Testis (tissue), 2 donors: ENCODE results near the gene APOH.

ENCODE experiments used
- POLR2A ChIP-seq: fragments of 450-650 bp; IDR thresholded peaks from one replicate; pipeline ENCODE4 v1.6.1; 2017; ENCODE audit warnings: antibody characterized with exemption, mild to moderate bottlenecking, moderate library complexity
- TF ChIP-seq, protein P1 (sequence below), 3 experiments: fragments of 450-650 bp in 2 of 3; fragments of 200-600 bp in 1 of 3; sonication (generic) in 1 of 3; IDR thresholded peaks; one replicate each; pipeline ENCODE4 v1.5.1; 2016 to 2019; ENCODE audit warnings: antibody characterized with exemption in 3 of 3, mild to moderate bottlenecking in 2 of 3, moderate library complexity in 1 of 3

DNA sequence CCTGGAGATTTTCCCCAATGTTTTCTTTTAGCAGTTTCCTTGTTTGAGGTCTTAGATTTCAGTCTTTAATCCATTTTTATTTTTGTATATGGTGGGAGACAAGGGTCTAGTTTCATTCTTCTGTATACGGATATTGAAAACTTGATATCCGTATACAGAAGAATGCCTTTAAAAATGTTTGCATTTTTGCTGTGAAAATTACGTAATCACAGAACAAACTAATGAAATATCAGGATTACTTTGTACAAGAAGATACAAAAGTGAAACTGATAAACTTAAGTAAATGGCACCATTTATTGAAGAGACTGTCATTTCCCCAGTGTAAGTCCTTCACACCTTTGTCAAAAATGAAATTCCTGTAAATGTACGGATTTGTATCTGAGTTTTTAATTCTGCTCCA, 50.6 kb downstream of the APOH start:
- TF ChIP-seq, protein P1, sequence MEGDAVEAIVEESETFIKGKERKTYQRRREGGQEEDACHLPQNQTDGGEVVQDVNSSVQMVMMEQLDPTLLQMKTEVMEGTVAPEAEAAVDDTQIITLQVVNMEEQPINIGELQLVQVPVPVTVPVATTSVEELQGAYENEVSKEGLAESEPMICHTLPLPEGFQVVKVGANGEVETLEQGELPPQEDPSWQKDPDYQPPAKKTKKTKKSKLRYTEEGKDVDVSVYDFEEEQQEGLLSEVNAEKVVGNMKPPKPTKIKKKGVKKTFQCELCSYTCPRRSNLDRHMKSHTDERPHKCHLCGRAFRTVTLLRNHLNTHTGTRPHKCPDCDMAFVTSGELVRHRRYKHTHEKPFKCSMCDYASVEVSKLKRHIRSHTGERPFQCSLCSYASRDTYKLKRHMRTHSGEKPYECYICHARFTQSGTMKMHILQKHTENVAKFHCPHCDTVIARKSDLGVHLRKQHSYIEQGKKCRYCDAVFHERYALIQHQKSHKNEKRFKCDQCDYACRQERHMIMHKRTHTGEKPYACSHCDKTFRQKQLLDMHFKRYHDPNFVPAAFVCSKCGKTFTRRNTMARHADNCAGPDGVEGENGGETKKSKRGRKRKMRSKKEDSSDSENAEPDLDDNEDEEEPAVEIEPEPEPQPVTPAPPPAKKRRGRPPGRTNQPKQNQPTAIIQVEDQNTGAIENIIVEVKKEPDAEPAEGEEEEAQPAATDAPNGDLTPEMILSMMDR (IDR thresholded peaks at IDR 0.05), result no peak
- no peak for TF ChIP-seq POLR2A
